Activated effector memory CD4-positive, alpha-beta T cell treated with Interleukin-2 at 50 U/mL for 16 hours (primary cell): Measurements from ENCODE around the gene ETFRF1.

ENCODE experiments used
- DNase-seq: peaks from one replicate; pipeline ENCODE4 v3.0.0-alpha.2; 2020

ETFRF1 gene, protein sequence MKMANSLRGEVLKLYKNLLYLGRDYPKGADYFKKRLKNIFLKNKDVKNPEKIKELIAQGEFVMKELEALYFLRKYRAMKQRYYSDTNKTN

GRCh38 chr12:25195056-25195971, at the start of gene ETFRF1, which contains the start of gene DNAI7:
Gene ETFRF1, plus strand, starts transcription at chr12:25195237. Its CDS starts 8,720 bp downstream, at chr12:25203957.
Gene DNAI7, minus strand, starts transcription at chr12:25195160. Its CDS starts 82 bp downstream, at chr12:25195078.
- peak; percentile 87 for DNase-seq

GRCh38 chr12:25146686-25147085, 48.4 kb upstream of the ETFRF1 start:
- no peak for DNase-seq

DNA sequence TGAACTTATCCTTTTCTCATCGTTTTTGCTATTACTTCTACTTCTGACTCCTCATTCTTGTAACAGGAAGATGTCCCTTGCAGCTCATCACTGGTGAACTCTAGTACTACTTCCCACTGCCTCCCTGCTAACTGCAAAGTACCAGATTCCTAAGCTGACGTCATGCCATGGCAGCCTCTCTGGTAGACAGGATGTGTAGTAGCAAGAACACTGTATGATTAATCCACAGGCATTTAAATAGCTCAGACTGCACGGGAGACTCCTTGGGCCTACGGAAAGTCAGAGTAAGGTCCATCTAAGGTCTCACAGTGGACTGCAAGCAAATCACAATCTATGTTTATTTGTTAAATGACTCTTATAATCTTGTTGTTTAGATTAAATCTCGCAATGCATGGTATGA, 43.6 kb upstream of the ETFRF1 start:
- DNase-seq, result no peak

GRCh38 chr12:25152055-25152454, 43.0 kb upstream of the ETFRF1 start:
- DNase-seq, result no peak

DNA sequence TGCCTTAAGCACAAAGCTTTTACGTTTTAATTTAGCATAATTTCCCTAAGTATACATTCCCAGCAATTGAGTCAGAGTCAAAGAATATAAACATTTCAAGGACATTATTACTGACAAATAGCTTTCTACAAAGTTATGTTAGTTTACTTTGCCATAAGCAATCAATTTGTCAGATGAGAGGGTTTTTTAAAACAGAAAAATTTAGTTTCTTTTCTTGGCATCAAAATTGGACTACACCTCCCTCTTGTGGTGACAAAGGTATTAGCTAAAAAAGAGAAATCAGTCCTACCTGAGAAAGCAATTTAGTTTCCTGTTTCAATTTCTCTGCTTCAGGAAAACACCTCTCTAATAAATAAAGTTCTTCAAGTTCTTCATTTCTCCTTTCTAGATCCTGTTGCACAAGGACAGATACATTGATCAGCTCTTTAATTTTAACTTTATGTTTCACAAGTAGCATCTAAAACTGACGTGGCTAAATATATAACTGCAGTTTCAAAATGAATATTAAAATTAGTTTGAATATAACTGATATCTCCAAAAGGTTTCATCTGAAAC, 39.9 kb upstream of the ETFRF1 start:
- no peak for DNase-seq

GRCh38 chr12:25156061-25156460, 39.0 kb upstream of the ETFRF1 start:
- DNase-seq, result no peak

GRCh38 chr12:25162866-25163265, 32.2 kb upstream of the ETFRF1 start:
- no peak for DNase-seq

GRCh38 chr12:25182765-25183164, 12.3 kb upstream of the ETFRF1 start:
- no peak for DNase-seq

DNA sequence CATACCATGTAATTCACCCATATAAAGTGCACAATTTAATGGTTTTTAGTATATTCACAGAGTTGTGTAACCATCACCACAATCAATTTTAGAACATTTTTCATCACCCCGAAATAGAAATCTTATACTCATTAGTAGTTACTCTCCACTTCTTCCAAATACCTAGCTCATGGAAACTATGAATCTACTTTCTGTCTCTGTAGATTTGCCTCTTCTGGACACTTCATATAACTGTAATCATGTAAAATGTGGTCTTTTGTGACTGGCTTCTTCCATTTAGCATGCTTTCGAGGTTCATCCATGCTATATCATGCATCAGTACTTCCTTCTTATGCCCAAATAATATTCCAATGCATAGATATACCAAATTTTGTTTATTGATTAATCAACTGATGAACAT, 10.9 kb upstream of the ETFRF1 start:
- no peak for DNase-seq

- no peak for DNase-seq
Measured at GRCh38 chr12:25186038-25186787, 8.8 kb upstream of the ETFRF1 start.

DNA sequence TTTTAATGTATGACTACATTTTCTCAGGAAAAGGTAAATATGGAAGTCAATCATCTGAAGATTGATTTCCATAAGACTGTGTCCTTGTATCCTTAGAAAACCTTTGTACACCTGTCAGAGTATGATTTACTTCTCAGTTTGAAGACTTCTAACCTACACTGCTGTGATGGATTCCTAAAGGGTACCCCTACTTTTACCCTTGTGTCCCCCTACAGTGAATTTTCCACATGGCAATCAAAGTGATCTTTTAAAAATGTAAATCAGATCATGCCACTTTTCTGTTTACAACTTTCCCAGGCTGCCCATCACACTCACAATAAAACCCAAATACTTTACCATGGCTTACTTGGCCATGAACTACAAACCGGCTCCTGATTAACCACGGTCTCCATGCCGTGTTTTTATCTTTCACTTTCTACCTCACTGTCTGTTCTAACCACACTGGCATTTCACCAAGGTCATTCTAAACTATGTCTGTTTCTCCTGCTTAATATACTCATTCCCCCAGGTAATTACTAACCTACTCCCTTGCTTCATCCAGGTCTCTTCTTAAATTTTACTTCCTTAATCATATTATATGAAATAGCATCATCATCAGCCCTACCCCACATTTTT, 8.1 kb upstream of the ETFRF1 start:
- DNase-seq, result no peak

DNA sequence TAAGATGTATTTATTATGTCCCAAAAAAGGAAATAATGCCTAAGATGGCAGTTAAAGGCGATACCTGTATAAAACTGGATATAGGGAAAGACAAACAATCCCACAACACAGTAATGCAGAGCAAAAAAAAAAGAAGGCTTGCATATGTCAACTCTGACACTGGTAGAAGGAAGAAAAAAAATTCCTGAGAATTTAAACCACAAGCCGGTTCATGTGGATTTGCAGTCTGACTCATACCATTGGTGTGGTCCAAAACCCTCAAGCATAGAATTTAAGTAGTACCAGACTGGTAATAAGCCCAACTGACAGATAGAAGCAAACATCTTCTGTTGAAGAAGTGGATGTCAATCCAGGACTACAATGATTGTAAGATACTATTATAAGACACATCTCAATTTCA, 7.3 kb upstream of the ETFRF1 start:
- no peak for DNase-seq

GRCh38 chr12:25189656-25190055, 5.4 kb upstream of the ETFRF1 start:
- no peak for DNase-seq

DNA sequence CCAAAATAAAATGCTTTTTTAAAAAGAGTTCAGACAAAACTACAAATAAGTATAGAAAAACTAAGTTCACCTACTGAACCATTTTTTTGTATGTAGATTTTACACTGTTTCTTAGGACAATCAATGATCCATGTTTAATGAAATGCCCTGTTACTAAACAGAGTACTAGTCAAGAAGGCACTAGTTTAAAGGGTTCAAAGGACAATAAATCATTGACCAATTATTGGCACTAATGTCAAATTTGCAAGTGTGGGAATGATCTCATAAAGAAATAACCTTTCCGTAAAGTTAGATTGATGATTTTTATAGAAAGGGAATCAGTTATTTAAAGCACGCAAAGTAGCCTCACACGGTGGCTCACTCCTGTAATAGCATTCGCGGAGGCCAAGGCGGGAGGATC, 4.2 kb upstream of the ETFRF1 start:
- no peak for DNase-seq

- DNase-seq, result no peak
Measured at GRCh38 chr12:25194214-25194613, 823 bp upstream of the ETFRF1 start.

- DNase-seq, result no peak
Measured at GRCh38 chr12:25194722-25195055, 348 bp upstream of the ETFRF1 start.

DNA sequence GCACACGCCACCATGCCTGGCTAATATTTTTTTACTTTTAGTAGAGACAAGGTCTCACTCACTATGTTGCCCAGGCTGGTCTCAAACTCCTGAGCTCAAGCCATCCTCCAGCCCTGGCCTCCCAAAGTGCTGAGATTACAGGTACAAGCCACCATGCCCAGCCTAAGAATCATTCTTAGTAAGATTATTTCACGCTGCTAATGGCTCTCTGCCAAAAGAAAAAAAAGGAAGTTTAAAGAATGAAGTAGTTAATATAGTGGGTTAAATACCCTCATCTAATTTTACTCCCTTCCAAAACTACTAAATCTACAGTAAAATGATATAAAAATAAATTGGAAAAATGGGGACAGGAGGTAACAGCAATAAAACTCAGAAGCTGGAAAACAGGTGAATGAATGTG, 2.6 kb downstream of the ETFRF1 start:
- no peak for DNase-seq

- no peak for DNase-seq
Measured at GRCh38 chr12:25200703-25201102, 5.7 kb downstream of the ETFRF1 start.

DNA sequence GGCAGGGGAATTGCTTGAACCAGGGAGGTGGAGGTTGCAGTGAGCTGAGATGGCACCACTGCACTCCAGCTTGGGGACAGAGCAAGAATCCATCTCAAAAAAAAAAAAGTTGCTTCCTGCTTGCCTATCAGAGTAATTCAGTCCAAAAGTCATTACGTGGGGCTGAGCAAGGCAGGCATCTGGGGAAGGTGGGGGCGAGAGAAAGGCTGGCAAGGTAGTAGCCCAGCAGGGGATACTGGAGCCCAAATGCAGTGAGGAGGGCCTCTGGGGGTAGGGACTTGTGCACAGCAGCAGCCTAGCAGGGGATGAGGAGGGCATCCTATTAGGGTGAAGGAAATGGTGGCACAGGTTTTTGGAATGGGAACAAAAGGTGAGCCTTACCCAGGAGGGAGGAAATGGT, 7.1 kb downstream of the ETFRF1 start:
- no peak for DNase-seq

DNA sequence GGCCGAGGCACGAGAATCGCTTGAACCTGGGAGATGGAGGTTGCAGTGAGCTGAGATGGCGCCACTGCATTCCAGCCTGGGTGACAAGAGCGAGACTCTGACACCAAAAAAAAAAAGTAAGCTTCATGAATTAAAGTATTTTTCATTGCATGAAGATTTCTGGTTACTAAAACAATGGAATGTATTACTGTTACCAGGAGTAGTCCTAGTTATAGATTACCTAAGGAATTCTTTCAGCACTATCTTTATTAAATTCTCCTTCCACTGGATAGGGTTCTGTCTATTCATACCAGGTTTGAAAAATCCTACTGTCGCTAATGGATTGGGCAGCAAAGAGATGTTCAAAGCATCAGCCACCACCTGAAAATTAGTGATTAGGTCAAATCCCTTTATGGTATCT, 12.4 kb downstream of the ETFRF1 start:
- no peak for DNase-seq

- no peak for DNase-seq
Measured at GRCh38 chr12:25207846-25208245, 12.8 kb downstream of the ETFRF1 start.

GRCh38 chr12:25208554-25208953, 13.5 kb downstream of the ETFRF1 start:
- DNase-seq, result no peak

DNA sequence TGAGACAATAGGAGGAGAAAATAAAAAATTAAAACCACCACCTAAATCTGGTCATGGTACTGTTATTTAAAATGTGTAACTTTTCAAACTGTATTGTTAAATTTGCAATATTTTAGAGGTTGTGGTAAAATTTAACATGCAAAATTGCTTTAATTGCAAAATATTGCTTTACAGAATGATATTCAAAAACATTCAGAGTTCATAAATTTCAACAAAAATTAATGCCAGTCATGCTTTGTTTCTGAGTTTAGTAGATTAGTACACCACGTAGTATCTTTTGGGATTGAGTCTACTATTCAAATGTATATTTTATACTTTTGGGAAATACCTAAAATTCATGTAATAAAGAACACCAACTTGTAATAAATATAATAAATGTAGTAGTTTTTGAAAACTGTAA, 18.3 kb downstream of the ETFRF1 start:
- DNase-seq, result no peak
